Measurements from ENCODE around the gene P4HA1. TPM values are rescaled to one million over a fixed set of nuclear protein-coding genes. Genes with fewer than 3 reads are reported as not detected.

The P4HA1 gene
- total and polyA plus RNA-seq, 9 of the 15 experiments (the other 6 are each of a cell fraction or from before 2014, with no cell fraction given), result 20.2 to 177 (median 28.6) TPM

GRCh38 chr10:73110345-73110849 lies 13.7 kb upstream of the P4HA1 start, which contains the start of gene NUDT13 (continued):
- no peak for TF ChIP-seq TGIF2 (CRISPR knock-in tag; IDR thresholded peaks at IDR 0.05)
- TF ChIP-seq NCOA1 (IDR thresholded peaks at IDR 0.05; ENCODE audit: low read depth), result peak; percentile 11; the same call in 1 of the 2 replicates
- no peak for TF ChIP-seq MITF (IDR thresholded peaks at IDR 0.05)
- no peak for TF ChIP-seq NFXL1 (CRISPR knock-in tag; IDR thresholded peaks at IDR 0.05)
- TF ChIP-seq ASH1L (IDR thresholded peaks at IDR 0.05; ENCODE audit: borderline replicate concordance, low read depth, partially characterized antibody), result peak; percentile 86
- TF ChIP-seq ZBTB40 (IDR thresholded peaks at IDR 0.05), result peak; percentile 95
- no peak for TF ChIP-seq ZBTB40 (CRISPR knock-in tag; IDR thresholded peaks at IDR 0.05)
- TF ChIP-seq NR2C1 (IDR thresholded peaks at IDR 0.05), result peak; percentile 75
- peak; percentile 92 for TF ChIP-seq NR2C1 (tag; IDR thresholded peaks at IDR 0.05)
- TF ChIP-seq SRSF1 (IDR thresholded peaks at IDR 0.05; ENCODE audit: low read depth, low read length), result no peak
- peak; percentile 22 for TF ChIP-seq ZFP36 (IDR thresholded peaks at IDR 0.05; ENCODE audit: low read depth, low read length, partially characterized antibody)
- TF ChIP-seq MCM2 (IDR thresholded peaks at IDR 0.05; ENCODE audit: low read depth), result no peak
- peak; percentile 93 for TF ChIP-seq ZNF395 (CRISPR knock-in tag; IDR thresholded peaks at IDR 0.05)
